ENCODE data around the gene C5orf46. TPM values are rescaled to one million over a fixed set of nuclear protein-coding genes. Genes with fewer than 3 reads are reported as not detected.

Gene C5orf46
- total RNA-seq, 4 donors from 2014 or later, result not detected

GRCh38 chr5:147858565-147858964, 47.8 kb downstream of the C5orf46 start:
- TF ChIP-seq CTCF (IDR thresholded peaks at IDR 0.05; ENCODE audit: low read depth), result no peak

GRCh38 chr5:147857302-147858129, 48.8 kb downstream of the C5orf46 start:
- TF ChIP-seq CTCF (IDR thresholded peaks at IDR 0.05; ENCODE audit: low read depth), result no peak

- TF ChIP-seq CTCF (IDR thresholded peaks at IDR 0.05; ENCODE audit: low read depth), result no peak
Observed at GRCh38 chr5:147856801-147857200, 49.5 kb downstream of the C5orf46 start.

GRCh38 chr5:147855774-147856069, 50.6 kb downstream of the C5orf46 start:
- TF ChIP-seq CTCF (IDR thresholded peaks at IDR 0.05; ENCODE audit: low read depth), result no peak

- TF ChIP-seq CTCF (IDR thresholded peaks at IDR 0.05; ENCODE audit: low read depth), result no peak
Observed at GRCh38 chr5:147854894-147855773, 51.2 kb downstream of the C5orf46 start.

GRCh38 chr5:147854331-147854730, 52.0 kb downstream of the C5orf46 start:
- no peak for TF ChIP-seq CTCF (IDR thresholded peaks at IDR 0.05; ENCODE audit: low read depth)

GRCh38 chr5:147853372-147853987, 52.9 kb downstream of the C5orf46 start:
- TF ChIP-seq CTCF (IDR thresholded peaks at IDR 0.05; ENCODE audit: low read depth), result no peak
